IgD-negative memory B cell (primary cell): ENCODE results near the gene SBSN. TPM values are rescaled to one million over a fixed set of nuclear protein-coding genes. Genes with fewer than 3 reads are reported as not detected.

Experiments
- H3K27ac Mint-ChIP-seq, 3 donors: one replicate each; pipeline ENCODE4 v1.8.0; 2020 to 2022; ENCODE audit warnings: mild to moderate bottlenecking in 3 of 3, mixed read lengths in 3 of 3, moderate library complexity in 1 of 3
- H3K27me3 Mint-ChIP-seq: one replicate; pipeline ENCODE4 v1.8.0; 2021; ENCODE audit warnings: mixed read lengths
- H3K36me3 Mint-ChIP-seq: one replicate; pipeline ENCODE4 v1.8.0; 2020; ENCODE audit warnings: mild to moderate bottlenecking, mixed read lengths
- H3K4me1 Mint-ChIP-seq, 3 donors: one replicate each; pipeline ENCODE4 v1.8.0; 2020 to 2022; ENCODE audit warnings: mixed read lengths in 3 of 3, mild to moderate bottlenecking in 1 of 3
- H3K4me3 Mint-ChIP-seq, 4 donors: one replicate each; pipeline ENCODE4 v1.8.0; 2020 to 2022; ENCODE audit warnings: mild to moderate bottlenecking in 4 of 4, mixed read lengths in 4 of 4, moderate library complexity in 3 of 4
- H3K9me3 Mint-ChIP-seq, 3 donors: one replicate each; pipeline ENCODE4 v1.8.0; 2020 to 2021; ENCODE audit warnings: mixed read lengths in 3 of 3, mild to moderate bottlenecking in 1 of 3
- polyA plus RNA-seq: library from polyadenylated mRNA; unstranded; fragments of 300-500 nt; fragmentation: Illumina TruSeq; gene quantifications from one replicate; pipeline ENCODE4 v1.2.3, GENCODE V29; 2021

SBSN gene
- polyA plus RNA-seq, 1 donor from 2014 or later, result not detected

DNA sequence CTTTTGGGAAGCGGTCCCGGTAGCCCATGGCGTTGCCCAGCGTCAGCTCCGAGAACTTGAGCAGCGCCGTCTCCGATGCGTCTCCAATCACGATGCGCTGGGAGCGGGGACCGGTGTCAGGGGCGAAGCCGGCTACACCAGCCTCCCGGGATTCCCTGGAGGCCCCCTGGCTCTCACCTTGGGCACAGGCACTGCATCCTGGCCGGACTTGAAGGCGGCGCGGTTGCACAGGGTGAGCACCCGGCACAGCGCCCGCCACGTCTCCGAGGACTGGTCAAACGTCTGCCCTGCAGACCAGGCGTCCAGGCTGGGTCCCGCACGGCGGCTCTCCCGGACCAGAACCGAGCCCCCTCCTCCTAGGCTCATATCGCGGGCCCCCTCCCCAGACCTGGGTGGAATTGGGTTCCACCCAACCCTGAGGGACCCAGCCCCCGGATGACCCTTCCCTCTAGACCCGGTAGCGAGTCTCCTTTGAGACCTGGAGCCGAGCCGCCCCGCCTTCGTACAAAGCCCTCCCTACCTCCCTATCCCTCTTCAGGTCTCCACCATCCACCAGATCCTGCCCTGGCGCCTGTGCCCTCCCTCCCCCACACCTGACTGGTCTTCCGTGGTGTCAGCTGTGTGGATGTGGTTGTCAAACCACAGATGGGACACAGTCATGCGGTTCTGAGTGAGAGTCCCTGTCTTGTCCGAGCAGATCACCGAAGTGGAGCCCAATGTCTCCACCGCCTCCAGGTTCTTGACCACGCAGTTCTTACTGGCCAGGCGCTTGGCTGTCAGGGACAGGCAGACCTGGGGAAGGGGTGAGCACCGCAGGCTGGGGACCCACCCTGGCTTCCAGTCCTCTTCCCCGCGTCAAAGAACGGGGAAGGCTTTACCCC lies 30.5 kb upstream of the SBSN start:
- H3K27ac Mint-ChIP-seq, result no peak overlapping the region
- H3K27me3 Mint-ChIP-seq, result peaks cover 36% of the 10 kb centered on the region
- H3K9me3 Mint-ChIP-seq, result peaks cover 0 to 2% (median 0%) of the 10 kb centered on the region in 3 donors
- H3K4me3 Mint-ChIP-seq, result peak overlapping the region in 2 of 4 donors; percentile 73 to 78
- peaks cover 0 to 18% (median 15%) of the 10 kb centered on the region in 3 donors for H3K4me1 Mint-ChIP-seq
- H3K36me3 Mint-ChIP-seq, result peaks cover 2% of the 10 kb centered on the region

DNA sequence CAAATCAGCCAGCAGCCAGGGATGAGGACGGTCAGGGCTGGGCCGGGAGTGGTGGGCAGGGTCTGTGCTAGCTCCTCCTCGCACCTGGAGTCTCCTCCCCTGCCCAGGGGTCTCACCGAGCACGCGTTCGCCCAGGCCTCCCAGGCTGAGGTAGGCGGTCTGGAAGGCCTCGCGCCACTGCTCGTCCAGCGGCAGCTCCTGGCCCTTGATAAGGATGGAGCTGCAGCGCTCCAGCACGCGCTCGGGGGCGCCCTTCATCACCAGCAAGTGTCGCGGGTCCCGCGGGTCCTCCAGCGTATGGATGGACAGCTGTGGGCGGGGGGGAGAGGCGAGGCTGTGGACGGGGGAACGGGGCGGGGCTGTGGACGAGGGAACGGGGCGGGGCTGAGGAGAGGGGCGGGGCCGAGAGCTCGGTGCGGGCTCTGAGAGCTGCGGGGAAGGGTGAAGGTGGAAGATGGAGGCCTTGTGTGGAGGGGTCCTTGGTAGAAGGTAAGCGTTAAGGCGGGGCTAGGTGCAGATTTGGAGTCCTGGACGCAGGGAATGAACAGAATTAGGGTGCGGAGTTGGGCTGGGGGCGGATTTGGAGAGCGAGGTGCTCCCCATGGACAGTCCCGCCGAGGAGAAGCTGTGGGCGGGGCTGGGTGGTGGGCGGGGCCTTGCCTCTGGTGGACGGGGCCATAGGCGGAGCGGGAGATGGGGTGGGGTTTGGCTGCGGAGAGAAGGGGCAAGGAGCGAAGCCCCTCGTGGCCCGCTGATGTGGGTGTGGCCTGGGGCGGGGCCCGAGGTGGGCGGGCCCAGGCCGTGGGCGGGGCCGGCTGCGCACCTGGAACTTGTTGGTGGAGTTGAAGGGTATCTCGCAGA lies 29.7 kb upstream of the SBSN start:
- H3K36me3 Mint-ChIP-seq, result peaks cover 2% of the 10 kb centered on the region
- H3K27ac Mint-ChIP-seq, result no peak overlapping the region
- H3K4me1 Mint-ChIP-seq, result peaks cover 0 to 18% (median 15%) of the 10 kb centered on the region in 3 donors
- peak overlapping the region in 3 of 4 donors; percentile 16 to 80 (median 61) for H3K4me3 Mint-ChIP-seq
- H3K27me3 Mint-ChIP-seq, result peaks cover 36% of the 10 kb centered on the region
- peaks cover 0 to 2% (median 0%) of the 10 kb centered on the region in 3 donors for H3K9me3 Mint-ChIP-seq

DNA sequence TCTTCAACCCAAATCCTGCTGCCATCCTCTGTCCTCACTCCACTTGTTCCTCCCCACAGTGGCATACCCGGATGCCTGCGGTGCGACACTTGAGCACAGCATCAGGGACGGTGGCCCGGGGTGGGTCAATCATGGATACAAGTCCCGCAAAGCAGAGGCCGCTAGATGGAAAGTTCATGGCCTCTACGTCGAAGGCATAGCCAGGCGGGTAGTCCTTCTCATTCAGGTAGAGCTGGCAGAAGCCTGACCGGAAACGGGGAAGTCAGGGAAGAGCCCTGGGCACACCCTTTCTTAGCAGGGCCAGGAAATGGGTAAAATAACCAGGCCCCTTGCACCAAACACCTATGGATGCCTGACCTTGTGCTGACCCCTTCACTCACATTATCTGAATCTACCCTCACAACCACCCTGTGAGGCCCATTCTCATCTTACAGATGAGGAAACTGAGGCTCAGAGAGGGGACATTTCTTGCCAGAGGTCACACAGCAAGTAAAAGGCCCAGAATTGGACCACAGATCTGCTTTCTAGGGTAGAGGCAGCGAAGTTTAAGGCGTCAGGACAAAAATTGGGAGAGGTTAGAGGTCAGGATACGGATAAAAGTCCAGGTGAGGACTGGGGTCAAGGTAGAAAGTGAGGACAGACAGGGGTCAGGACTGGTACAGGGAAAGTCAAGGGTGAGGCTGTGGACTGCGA lies 28.9 kb upstream of the SBSN start:
- Mint-ChIP-seq H3K9me3 (peaks cover 0 to 2% (median 0%) of the 10 kb centered on the region in 3 donors), H3K27me3 (peaks cover 32% of the 10 kb centered on the region), H3K4me3 (peak overlapping the region in 2 of 4 donors; percentile 57 to 80), H3K4me1 (peaks cover 0 to 18% (median 15%) of the 10 kb centered on the region in 3 donors), H3K27ac (peak overlapping the region in 1 of 3 donors; percentile 16), H3K36me3 (peaks cover 2% of the 10 kb centered on the region)

DNA sequence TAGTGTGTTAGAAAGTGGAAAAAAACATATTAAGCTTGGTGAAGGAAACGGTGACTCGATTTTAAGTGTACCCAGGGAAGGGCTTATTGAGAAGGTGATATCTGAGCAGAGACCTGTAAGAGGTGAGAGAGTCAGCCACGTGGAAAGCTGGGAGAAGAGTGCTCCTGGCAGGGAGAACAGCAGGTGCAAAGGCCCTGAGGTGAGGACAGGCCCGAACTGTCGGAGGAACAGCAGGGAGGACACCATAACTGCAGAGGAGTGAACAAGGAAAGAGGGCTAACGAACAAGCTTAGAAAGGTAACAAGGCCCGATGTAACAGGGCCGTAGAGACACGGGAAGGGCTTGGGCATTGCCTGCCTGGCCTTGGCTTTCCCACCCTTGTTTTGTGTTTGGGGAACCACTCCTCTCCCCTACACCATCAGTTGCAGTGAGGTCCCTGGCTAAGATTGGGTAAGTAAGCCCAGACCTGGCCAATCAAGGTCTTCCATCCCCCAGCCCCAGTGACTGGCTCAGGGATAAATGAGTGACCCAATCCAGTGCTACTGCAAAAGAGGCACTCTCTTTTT lies 28.0 kb upstream of the SBSN start:
- Mint-ChIP-seq H3K4me3 (no peak overlapping the region), H3K27ac (no peak overlapping the region), H3K27me3 (peaks cover 26% of the 10 kb centered on the region), H3K9me3 (peaks cover 0 to 2% (median 0%) of the 10 kb centered on the region in 3 donors), H3K4me1 (peaks cover 0 to 18% (median 15%) of the 10 kb centered on the region in 3 donors), H3K36me3 (peaks cover 2% of the 10 kb centered on the region)

DNA sequence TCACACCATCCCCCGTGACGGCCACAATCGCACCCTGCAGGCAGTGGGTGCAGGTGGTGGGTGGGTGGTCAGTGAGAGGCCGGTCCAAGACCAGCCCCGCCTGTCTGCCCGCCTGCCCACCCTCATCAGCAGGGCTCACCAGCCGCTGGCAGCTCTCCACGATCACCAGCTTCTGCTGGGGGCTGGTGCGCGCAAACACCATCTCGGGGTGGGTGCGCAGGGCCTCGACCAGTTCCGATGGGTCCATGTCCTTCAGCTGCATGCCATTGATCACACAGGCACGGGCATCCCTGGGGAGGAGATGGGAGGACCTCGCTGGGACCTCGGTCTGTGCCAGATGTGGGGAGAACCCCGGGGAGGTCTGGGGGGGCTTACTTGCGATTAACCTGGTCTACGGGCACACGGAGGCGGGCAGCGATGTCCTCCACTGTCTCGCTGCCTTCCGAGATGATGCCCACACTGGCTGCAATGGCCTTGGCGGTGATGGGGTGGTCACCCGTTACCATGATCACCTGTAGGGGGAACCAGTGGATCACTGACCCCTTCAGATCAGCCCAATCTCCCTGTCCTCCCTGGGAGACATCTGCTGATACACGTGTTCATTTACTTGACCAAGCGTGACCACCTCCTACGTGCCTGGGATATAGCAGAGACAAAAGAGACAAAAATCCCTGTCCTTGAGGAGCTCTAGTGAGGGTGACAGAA lies 27.3 kb upstream of the SBSN start:
- H3K9me3 Mint-ChIP-seq, result peaks cover 0 to 2% (median 0%) of the 10 kb centered on the region in 3 donors
- H3K36me3 Mint-ChIP-seq, result peaks cover 3% of the 10 kb centered on the region
- no peak overlapping the region for H3K27ac Mint-ChIP-seq
- H3K4me3 Mint-ChIP-seq, result no peak overlapping the region
- peaks cover 0 to 18% (median 15%) of the 10 kb centered on the region in 3 donors for H3K4me1 Mint-ChIP-seq
- peaks cover 23% of the 10 kb centered on the region for H3K27me3 Mint-ChIP-seq

DNA sequence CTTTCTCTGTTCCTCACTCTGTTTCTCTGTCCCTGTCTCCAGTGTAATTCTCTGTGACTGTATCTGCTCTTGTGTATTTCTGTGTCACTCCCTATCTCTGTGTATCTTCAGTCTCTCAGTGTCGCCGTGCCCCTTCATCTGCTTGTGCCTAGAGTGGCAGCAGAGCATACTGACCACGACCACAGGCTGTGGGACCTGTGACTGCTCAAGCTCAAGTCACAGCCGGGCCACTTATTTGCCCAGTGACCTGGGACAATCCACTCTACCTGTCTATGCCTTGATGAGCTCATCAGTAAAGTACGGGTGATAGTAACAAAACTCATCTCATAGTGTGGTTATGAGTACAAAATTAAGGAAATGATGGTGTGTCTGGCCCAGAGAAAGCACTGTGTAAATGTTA lies 26.0 kb upstream of the SBSN start:
- Mint-ChIP-seq H3K4me1 (peaks cover 0 to 15% (median 13%) of the 10 kb centered on the region in 3 donors), H3K4me3 (no peak overlapping the region), H3K27me3 (peaks cover 14% of the 10 kb centered on the region), H3K27ac (peak overlapping the region in 1 of 3 donors; percentile 37), H3K9me3 (peaks cover 0 to 2% (median 0%) of the 10 kb centered on the region in 3 donors), H3K36me3 (peaks cover 6% of the 10 kb centered on the region)

DNA sequence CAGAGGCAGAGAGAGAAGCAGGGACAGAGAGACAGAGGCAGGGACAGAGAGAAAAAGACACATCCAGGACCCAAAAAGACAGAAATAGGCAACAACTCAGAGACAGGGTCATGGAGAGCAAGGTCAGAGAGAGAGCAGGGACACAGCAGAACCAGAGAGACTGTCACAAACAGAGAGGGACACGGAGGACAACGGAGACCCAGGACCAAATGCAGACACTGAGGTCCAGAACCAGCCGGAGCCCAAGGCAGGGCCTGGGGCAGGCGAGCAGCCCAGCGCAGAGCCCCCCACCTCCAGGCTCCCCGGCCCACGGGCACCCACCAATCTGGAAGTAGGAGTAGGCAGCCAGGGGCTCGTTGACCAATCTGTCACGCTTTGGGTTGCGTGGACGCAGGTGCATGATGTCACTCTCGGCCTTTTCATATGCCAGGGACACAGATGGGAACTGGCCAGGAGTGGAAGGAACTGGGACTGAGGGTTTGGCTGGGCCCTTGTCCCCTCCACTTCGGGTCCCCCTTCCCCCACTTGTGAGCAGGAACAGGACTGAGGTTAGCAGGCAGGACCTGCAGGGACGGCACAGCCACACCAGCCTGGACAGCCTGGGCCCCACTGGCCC lies 25.4 kb upstream of the SBSN start:
- peaks cover 8% of the 10 kb centered on the region for H3K27me3 Mint-ChIP-seq
- no peak overlapping the region for H3K4me3 Mint-ChIP-seq
- H3K36me3 Mint-ChIP-seq, result peaks cover 6% of the 10 kb centered on the region
- no peaks in the 10 kb centered on the region for H3K9me3 Mint-ChIP-seq
- peak overlapping the region in 1 of 3 donors; percentile 37 for H3K27ac Mint-ChIP-seq
- peaks cover 0 to 15% (median 12%) of the 10 kb centered on the region in 3 donors for H3K4me1 Mint-ChIP-seq

DNA sequence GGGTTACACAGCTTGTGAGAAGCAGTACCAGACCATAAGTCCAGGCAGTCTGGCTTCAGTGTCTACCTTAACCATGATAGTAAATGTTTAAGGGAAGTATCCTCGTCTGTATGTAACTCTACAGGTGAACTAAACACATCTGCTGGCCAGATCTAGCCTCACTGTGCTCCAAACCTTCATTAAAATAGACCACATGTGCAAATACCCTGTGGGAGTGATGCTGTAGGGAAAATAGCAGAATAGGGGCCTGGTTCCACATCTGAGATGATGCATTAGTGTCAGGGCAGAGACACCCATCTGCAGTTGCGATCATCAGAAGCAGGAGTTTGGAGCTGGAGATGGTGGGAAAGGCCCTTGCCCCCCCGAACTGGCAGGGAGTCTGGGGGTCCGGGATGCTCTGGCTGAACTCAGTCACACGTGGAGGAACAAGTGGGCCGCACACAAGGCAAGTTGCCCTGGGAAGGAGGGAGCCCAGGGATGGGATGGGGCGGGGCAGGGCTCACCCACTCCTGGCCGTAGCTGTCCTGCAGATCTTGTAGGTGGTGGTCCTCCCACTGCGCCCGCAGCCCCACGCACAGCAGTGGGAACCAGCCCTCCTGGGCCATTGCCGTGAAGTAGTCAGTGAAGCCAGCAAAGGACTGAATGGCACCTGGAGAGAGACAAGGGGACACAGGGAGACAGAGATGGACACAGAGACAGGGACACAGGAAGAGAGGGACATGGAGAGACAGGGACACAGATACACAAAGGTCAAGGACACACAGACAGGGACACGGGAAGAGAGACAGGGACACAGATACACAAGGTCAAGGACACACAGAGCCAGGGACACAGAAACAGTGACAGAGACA lies 24.6 kb upstream of the SBSN start:
- peaks cover 0 to 13% (median 12%) of the 10 kb centered on the region in 3 donors for H3K4me1 Mint-ChIP-seq
- H3K36me3 Mint-ChIP-seq, result peaks cover 6% of the 10 kb centered on the region
- no peak overlapping the region for H3K4me3 Mint-ChIP-seq
- peaks cover 5% of the 10 kb centered on the region for H3K27me3 Mint-ChIP-seq
- H3K27ac Mint-ChIP-seq, result no peak overlapping the region
- H3K9me3 Mint-ChIP-seq, result no peaks in the 10 kb centered on the region

DNA sequence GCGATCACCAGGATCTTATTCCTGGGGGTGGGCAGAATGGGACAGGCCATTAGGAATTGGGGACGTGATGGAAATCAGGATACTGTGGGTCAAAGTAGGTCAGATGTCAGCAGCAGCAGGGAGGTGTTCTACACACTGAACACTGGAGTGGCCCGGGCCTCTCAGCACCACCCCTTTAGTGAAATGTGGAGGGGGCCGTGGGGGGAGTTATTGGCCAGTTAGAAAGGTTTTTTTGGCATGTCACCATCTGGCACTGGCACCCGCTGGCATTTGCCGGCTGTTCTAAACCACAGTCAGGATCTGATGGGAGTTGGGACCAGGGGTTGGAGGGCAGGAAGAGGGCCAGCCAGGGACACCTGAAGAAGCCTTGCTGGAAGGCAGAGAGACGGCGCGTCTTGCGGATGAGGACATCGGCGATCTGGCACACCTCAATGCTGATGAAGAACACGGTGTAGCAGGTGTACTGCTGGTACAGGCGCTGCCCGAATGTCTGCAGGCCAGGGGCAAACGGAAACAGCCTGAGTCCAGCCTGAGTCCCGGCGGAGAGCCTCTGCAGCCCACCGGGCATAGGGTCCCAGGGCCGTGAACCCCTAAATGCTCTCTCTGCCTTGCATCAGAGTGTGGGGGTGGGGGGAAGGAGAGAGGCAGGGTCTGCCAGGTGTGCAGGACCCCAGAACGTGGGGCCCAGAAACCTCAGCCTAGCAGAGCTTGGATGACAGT lies 23.1 kb upstream of the SBSN start:
- Mint-ChIP-seq H3K36me3 (peaks cover 4% of the 10 kb centered on the region), H3K27me3 (peaks cover 1% of the 10 kb centered on the region), H3K27ac (peak overlapping the region in 1 of 3 donors; percentile 65), H3K9me3 (no peaks in the 10 kb centered on the region), H3K4me1 (peaks cover 3 to 16% (median 12%) of the 10 kb centered on the region in 3 donors), H3K4me3 (no peak overlapping the region)

DNA sequence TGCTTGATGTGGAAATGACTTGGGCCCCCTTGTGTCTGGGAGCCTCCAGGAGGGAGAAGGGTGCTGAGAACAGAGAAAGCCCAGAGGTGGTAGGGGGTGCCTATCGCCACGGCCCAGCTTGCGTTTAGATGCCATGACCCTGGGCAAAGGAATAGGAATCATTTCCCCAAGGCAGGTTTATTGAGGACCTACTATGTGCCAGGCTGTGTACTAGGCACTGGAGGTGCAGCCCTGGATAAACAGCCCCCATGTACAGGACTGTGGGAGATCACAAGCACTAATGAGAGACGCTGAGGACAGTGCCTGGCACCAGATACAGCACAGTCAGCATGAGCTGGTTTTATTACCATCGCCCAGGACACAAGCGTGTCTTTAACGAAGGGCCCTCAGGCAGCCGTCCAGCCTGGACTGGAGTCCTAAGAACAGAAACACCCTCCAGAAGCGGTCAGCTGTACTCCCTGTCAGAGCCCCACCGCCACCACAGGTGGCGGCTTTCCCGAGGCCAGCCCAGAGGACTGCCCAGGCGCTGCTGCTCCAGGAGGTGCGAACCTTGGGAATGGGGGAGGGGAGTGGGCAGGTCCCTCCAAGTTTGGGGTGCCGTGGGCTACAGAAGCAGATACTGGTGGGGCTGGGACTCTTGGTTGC lies 21.9 kb upstream of the SBSN start:
- H3K36me3 Mint-ChIP-seq, result peaks cover 4% of the 10 kb centered on the region
- H3K9me3 Mint-ChIP-seq, result no peaks in the 10 kb centered on the region
- no peaks in the 10 kb centered on the region for H3K27me3 Mint-ChIP-seq
- no peak overlapping the region for H3K4me3 Mint-ChIP-seq
- peaks cover 8 to 16% (median 13%) of the 10 kb centered on the region in 3 donors for H3K4me1 Mint-ChIP-seq
- no peak overlapping the region for H3K27ac Mint-ChIP-seq

DNA sequence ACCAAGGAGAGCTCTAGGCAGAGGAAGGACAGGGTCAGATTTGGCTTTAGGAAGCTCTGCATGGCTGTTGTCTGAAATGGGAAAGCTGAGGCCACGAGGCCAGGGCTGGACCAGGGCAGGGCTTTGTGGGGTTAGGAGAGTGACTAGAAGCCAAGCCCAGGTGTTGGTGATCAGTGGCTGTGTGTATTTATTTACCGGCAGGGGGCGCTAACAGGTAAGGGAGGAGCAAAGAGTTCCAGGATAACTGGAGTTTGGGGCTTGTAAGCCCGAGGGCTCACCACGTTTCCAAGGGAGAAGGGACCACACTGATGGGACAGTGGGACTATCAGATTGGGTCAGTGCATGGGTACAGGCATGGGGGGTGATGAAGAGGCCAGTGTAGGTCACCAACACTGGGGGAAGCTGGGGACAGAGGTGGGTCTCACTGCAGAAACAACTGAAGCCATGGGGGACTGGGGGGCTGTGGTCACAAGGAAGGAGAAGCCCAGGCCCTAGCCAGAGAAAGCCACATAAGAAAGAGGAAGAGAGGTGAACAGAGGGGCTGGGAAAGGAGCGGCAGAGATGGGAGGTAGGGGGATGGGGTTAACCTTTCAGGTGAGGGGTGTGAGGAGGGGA lies 21.2 kb upstream of the SBSN start:
- Mint-ChIP-seq H3K27ac (peak overlapping the region in 2 of 3 donors; percentile 8 to 49), H3K4me3 (peak overlapping the region in 2 of 4 donors; percentile 64), H3K36me3 (peaks cover 4% of the 10 kb centered on the region), H3K4me1 (peaks cover 15 to 21% (median 17%) of the 10 kb centered on the region in 3 donors), H3K9me3 (no peaks in the 10 kb centered on the region), H3K27me3 (no peaks in the 10 kb centered on the region)
